GM21723 (cell line): ENCODE results near the gene EBNA1BP2.
"Not testable (repeated sequence)": the region's sequence is repeated elsewhere in the genome, so short reads cannot be mapped to it uniquely, and the experiment has no call there.

Source experiments
- ATAC-seq: cut with Tn5 transposase; IDR thresholded peaks from one replicate; pipeline ENCODE4 v1.9.1; 2021; ENCODE audit warnings: mild to moderate bottlenecking, moderate library complexity; ENCODE audit not compliant: unreplicated experiment

EBNA1BP2 gene

DNA sequence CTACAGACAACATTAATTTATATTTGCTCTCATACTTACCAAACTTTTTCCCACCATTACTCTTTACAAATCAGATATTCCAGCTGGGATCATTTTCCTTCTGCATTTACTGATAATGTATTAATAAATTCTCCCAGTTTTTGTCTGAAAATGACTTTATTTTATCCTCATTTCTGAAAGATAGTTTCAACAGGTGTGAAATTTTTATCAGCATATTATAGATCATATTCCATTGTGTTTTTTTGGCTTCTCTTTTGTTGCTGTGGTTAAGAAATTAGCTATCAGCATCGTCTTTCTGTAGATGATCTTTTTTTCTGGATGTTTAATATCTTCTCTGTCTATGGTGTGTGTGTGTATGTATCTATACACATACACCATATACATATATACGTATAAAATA, 2.8 kb upstream of the EBNA1BP2 start:
- no peak for ATAC-seq

DNA sequence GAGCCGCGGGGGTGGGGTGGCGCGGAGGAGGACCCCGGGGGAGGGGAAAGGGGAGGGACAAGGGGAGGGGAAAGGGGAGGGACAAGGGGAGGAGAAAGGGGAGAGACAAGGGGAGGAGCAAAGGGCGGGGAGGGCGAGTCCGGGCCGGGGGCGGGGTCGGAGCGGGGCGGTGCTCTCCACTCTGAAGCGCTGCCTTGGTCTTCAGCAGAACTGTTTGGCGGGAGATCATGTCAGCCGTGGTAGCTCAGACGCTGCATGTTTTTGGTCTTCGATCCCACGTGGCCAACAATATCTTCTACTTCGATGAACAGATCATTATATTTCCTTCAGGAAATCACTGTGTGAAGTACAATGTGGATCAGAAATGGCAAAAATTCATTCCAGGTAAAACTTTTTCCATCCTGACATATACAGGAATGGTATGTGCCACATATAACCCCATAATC, 460 bp upstream of the EBNA1BP2 start:
- peak; percentile 49 for ATAC-seq

DNA sequence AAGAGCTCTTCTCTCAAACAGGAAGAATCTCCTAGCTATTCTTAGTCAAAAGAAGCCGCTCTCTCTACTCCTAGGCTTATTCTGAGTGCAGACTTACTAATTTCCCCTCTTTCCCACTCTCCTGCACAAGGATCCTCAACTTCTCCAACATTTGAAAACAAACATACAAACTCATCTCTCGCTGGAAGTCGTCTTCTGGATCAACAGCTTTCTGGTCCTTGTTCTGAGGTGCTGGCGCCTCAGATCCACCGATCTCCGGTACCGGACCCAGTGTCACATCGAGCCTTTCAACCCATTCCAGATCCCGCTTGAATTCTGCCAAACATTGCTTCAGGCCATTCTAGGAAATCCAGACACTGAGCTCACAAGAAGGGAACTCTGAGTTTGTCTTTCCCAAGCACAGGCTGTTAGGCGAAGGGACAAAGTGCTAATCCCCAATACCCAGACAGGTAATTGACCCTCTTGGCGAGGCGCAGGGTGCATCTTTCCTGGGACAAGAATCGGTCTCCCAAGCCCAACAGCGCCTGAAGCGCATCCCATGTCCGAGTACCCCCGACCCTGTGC, 696 bp downstream of the EBNA1BP2 start:
- no peak for ATAC-seq

DNA sequence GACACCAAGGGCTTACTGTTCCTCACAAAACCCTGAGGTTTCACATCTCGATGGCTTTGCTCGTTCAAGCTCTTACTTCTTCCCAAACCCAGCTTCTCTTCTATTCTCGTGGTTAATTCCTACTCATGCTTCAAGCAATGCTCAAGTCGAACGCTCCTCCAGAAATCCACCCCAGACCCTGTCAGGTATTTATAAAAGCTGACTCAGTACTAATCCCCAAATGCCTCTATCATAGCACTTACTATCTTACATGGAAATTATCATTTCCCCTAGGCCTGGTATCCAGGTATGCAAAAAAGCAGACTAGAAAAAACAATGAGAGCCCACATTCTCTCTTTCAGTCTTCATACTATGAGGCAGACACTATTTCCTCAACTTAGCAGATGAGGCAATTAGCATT, 6.3 kb downstream of the EBNA1BP2 start:
- ATAC-seq: no peak

DNA sequence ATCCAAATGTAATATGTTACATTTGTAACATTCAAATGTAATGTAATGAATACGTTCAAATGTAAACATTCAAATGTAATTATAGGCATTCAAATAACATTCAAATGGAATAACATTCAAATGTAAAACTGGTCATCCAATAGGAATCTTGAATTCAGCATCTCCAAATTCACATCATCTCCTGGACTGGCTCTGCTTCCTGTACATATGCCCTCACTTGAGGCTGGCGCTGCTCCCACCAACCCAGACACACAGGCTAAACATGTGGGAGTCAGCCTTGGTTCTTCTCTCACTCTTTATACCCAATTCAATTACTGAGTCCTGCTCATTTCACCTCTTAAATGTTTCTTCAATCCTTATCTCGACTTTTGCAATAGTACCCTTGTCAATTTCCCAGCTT, 6.9 kb downstream of the EBNA1BP2 start:
- no peak for ATAC-seq

DNA sequence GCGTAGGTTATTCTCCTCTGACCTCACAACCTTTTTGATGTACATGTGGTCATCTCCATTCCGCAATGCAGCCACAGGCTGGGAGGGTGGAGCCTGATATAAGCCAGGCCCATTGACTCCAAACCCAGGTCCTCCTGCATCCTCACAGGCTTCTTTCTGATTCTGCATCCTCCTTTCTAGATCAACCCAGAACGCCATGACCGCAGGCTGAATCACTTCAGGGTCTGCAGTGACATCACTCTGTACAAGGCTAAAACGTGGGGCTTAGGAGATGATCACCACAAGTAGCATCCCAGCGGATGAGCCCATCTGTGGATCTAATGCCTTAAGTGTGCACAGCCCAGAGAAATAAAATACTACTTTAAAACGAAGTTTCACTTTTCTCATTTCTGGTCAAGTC, 16.1 kb downstream of the EBNA1BP2 start:
- ATAC-seq: no peak

DNA sequence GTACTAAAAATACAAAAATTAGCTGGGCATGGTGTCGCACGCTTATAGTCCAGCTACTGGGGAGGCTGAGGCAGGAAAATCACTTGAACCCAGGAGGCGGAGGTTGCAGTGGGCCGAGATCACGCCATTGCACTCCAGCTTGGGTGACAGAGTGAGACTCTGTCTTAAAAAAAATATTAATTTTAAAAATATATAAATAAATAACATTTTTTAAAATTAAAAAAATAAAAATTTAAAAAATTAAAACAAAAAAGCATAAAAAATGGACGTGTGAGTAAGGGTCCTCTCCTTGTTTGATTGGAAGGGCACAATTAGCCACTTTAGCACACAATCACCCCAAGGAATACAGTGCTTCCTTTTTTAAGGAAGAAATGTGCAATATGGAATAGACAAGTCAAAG, 18.6 kb downstream of the EBNA1BP2 start:
- ATAC-seq: no peak

DNA sequence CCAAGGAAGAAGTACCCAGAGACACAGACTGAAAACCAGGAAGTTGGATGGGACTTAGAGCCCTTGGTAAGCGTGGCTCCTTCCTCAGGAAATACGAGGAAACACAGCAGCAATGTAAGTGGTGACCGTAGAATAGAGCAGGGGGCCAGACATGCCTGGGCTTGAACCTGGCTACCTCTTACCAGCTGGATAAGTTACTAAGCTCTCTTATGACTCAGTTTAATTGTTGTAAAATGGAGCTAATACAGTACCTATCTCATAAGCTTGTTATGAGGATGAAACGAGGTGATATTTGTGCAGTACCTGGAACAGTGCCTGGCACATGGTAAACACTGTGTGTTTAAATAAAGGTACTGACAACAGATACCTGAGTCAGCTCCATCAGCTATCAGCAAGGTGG, 19.2 kb downstream of the EBNA1BP2 start:
- no peak for ATAC-seq

DNA sequence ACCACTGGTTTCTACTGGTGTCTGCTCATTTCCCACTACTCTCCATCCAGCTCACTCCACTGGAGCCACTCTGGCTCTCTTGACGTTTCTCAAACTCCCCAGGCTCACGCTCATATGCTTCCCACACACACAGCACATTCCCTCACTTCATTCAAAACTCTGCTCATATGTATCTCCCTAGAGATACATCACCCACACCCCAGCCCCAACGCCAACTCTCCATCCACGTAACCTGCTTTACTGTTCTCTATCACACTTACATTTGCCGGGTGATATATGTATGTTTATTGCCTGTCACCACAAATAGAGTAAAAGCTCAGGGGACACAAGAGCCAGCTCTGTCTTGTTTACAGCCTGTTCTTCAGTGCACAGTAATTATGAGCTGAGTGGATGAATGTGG, 22.2 kb downstream of the EBNA1BP2 start:
- no peak for ATAC-seq

DNA sequence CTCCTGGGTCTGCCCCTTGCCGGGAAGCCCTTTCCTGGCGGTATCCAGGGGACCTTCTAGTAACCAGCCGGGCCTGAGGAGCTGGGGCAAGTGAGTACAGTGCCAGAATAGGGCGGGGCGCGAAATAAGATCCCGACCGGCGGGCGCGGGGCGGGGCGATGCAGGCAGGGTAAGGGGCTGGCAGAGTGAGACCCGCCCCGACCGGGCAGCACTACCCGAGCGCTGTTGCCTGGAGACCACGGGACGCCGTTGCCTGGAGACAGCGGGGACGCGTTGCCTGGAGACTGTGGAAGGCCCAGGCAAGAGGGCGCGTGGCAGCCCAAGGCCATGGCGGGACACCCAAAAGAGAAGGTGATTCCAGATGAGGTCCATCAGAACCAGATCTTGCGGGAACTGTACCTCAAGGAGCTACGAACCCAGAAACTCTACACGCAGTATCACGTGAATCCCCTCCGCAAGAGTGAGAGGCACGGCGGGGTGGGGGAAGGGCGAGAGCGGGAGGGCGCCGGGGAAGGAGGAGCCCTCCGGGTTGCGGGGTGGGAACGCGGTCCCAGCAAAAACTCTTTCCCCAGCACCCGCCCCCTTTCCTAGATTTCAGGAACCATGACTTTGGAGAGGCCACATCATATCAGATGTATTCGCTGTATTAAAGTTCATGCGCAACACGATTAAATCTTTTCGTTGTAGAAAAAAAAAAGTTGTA, 24.3 kb downstream of the EBNA1BP2 start:
- ATAC-seq: no peak

DNA sequence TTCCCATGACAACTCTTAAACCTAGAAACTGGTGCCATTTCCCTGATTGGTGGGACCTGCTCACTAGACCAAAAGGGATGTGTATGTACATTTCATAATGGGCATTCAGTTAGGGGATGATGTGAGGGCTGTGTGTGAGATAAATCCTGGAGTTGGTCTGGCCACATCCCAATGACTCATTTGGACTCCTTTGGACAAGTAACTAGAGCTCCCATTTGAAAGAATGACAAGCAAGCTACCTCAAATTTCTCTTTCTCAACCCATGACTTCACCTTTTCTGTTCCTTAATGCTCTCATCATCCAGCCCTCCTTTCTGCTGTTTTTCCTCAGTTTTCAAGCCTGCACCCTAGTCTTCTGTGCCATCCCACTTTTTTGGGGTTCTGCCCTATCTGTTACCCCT, 27.9 kb downstream of the EBNA1BP2 start:
- ATAC-seq: no peak

DNA sequence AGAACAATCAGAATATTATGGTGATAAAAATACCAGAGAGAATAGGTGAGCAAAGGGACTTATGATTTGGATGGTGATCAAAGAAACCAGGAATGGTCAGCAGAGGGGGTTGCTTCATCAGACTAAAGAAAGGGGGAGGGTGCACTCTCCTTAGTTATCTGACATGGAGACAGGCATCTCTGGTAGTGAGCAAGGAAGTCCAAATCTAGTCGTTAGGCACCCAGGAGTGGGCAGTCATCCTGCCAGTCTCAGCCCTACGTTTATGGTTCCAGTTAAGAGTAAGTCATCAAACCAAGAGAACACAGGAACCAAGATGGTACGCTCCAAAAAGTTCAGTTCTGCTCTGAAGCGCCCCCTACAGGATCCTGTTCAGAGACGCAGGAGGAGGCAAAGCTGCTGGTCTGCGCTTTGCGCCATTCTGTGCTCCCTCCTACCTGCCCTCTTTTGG, 28.6 kb downstream of the EBNA1BP2 start:
- no peak for ATAC-seq

DNA sequence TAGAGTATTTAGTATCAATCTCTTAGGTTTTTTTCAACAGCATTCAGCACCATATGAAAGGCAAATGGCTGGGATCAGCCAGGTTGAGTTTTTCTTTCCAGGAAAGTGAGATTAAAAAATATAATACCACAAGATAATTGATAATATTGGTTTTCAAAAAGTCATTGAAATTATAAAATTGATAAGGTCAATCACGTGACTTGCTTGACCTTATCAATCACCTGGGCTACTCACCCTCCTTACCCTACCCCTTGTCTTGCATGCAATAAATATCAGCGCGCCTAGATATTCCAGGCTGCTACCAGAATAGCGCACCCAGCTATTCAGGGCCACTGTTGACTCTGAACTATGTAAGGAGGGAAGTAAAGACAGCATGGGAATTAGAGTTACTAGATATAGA, 31.5 kb downstream of the EBNA1BP2 start:
- ATAC-seq: no peak

DNA sequence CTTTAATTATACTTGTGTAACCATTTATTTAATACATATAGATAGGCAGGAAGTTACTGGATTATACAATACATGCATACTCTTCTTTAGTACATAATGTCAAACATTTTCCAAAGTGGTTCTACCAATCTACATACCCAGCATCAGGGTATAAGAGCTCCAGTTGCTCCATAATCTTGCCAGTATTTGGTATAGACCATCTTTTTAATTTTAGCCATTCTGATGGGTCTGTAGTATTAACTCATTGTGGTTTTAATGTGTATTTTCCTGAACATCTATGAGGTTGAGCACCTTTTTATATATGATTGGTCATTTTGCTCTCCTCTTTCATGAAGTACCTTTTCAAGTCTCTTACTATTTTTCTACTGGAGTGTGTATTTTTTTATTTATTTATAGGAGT, 32.1 kb downstream of the EBNA1BP2 start:
- no peak for ATAC-seq

DNA sequence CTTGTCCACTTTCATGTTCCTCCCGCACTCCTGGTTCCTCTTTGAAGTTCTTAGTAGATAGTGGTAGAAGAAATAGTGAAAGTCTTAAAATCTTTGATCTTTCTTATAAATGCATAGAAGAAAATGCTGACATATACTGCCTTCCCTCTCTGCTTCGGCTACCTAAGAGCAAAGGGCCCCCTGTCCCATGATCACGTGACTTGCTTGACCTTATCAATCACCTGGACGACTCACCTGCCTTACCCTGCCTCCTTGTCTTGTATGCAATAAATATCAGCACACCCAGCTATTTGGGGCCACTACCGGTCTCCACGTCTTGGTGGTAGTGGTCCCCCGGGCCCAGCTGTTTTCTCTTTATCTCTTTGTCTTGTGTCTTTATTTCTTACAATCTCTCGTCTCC, 32.8 kb downstream of the EBNA1BP2 start:
- not testable (repeated sequence) for ATAC-seq

DNA sequence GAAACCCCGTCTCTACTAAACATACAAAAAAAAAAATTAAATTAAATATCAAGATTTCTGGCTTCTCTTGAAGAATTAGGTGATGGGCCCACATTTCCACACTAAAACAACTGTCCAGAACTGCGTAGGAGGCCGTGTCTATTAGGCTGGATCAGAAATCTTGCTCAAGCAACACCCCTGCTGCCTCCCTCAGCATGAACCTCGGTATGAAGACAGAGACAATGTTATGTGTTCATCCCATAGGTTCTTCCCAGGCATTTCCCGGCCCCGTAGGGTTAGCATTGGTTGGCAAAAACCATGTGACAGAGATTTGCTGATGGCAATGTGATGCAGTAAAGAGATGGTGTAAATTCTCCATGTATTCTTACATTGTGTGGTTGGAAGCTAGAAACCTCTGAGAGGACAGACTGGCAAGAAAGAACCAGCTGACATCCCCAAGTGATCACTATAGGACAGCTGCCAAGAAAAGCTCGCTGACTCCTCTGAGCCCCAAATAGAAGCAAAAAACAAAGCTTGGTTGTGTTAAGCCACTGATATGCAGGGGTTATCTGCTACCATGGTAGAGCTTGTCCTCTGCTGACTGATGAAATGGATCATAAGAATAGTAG, 34.5 kb downstream of the EBNA1BP2 start:
- no peak for ATAC-seq

DNA sequence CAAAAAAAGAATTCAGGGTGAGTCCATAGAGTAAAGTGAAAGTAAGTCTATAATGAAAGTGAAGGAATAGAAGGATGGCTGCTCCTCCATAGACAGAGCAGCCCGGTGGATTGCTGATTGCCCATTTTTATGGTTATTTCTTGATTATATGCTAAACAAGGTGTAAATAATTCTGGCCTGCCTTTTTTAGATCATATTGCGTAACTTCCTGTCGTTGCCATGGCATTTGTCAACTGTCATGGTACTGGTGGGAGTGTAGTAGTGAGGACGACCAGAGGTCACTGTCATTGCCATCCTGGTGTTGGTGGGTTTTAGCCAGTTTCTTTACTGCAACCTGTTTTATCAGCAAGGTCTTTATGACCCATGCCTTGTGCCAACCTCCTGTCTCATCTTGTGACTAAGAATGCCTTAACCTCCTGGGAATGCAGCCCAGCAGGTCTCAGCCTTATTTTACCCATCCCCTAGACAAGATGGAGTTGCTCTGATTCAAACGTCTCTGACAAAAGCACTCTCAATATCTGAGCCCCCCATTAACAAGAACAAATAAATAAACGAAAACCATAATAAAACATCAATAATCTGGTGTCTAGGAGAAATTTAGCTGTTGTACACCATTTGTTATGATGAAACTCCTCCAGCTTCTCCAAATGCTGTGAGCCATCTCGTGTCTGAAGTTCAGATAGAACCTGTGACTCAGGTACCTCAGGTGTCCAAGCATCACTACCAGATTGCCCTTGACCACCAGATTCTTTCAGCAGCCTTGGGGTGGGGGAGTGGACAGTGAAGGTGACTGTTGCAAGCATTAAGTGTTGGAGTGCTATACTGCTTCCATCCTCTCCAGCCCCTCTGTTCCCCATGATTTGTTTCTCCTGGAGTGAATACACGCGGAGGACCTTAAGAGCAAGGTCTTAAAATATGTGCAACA, 36.0 kb downstream of the EBNA1BP2 start:
- ATAC-seq: no peak

DNA sequence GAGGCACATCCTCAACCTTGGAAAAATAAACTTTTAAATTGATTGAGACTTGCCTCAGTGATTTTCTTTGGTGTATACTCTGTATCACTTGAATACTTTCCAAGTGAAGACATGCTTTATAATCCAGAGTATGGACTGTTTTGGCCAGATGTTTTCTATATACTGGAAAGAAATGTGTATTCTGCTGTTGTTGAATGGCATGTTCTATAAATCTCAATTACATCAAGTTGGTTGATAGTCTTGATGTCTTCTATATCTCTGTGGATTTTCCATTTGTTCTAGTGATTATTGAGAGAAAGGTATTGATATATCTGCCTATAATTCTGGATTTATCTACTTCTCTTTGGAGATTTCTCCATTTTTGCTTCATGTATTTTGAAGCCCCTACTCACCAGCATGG, 37.5 kb downstream of the EBNA1BP2 start:
- no peak for ATAC-seq

DNA sequence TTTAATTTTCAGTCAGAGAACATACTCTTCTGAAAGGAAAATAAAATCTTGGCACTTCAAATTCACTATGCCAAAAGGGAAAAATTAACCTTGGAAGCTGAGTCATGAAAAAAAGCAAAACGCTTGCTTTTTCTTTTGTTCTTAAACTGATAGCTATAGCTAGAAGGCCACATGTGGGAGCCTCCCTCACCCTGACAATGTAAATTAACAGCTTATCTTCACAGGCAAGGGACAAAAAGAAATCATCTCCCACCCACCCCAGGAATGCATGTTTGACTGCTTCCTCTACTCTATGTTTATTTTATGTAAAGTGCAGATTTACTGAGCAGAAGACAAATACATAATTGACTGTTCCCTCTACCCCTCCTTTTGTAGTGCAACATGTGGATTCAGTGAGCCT, 38.0 kb downstream of the EBNA1BP2 start:
- ATAC-seq: no peak

DNA sequence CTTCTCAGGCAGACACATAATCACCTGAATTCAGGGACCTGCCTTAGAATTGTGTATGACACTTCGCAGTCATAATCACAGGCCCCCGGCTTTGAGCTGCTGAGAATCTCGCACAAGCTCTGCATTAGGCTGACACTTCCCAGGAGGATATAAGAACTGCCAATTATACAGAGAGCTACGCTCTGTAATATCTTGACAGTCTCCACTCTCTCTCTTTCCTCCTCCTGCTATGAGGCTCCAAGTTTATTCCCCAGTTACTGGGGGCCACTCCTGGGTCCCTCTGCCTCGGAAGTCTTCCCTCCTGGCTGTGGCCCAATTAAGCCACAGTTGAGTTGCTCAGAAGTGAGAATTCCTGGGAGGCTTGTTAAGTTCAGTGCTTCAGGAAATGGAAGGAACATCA, 42.7 kb downstream of the EBNA1BP2 start:
- no peak for ATAC-seq

DNA sequence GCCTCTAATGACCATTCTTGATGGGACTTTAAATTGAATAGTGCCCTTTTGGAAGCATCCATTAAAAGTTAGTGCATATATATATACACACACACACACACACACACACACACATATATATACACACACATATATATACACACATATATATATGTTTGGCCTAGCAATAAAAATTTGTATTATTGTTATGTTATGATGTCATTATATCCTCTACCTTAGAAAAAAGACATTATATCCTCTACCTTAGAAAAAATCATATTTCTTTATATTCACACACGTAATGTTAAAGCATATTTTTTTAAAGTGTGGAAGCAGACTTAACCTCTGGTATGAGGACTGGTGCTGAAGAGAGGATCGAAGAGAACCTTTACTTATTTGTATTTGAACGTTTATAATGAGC, 43.3 kb downstream of the EBNA1BP2 start:
- ATAC-seq: no peak
